ENCODE measurements around the gene TRIM44. TPM values are rescaled to one million over a fixed set of nuclear protein-coding genes. Genes with fewer than 3 reads are reported as not detected.

TRIM44 gene
- total RNA-seq, 2 donors from 2014 or later: 22.1 to 35.4 TPM

- H3K27me3 ChIP-seq: no peaks in the 10 kb centered on the region
- no peak overlapping the region for H3K4me3 ChIP-seq
- no peaks in the 10 kb centered on the region for H3K36me3 ChIP-seq
- DNase-seq (ENCODE audit: low spot score): no peak
- no peak overlapping the region for H3K27ac ChIP-seq
- no peaks in the 10 kb centered on the region for H3K9me3 ChIP-seq
- no peak for TF ChIP-seq CTCF (IDR thresholded peaks at IDR 0.05)
- H3K4me1 ChIP-seq: peaks cover 0 to 28% of the 10 kb centered on the region in 2 donors
Observed at GRCh38 chr11:35622070-35622469, 40.5 kb upstream of the TRIM44 start.

GRCh38 chr11:35623621-35624168 is 38.9 kb upstream of the TRIM44 start:
- Histone ChIP-seq H3K27me3 (no peaks in the 10 kb centered on the region), H3K36me3 (no peaks in the 10 kb centered on the region), H3K4me1 (peaks cover 0 to 17% of the 10 kb centered on the region in 2 donors), H3K9me3 (no peaks in the 10 kb centered on the region), H3K27ac (no peak overlapping the region), H3K4me3 (no peak overlapping the region)
- DNase-seq (ENCODE audit: low spot score): no peak
- TF ChIP-seq CTCF (IDR thresholded peaks at IDR 0.05): no peak

GRCh38 chr11:35624316-35624715 is 38.3 kb upstream of the TRIM44 start:
- Histone ChIP-seq H3K36me3 (no peaks in the 10 kb centered on the region), H3K4me1 (peaks cover 0 to 11% of the 10 kb centered on the region in 2 donors), H3K9me3 (no peaks in the 10 kb centered on the region), H3K27me3 (no peaks in the 10 kb centered on the region), H3K4me3 (no peak overlapping the region), H3K27ac (no peak overlapping the region)
- TF ChIP-seq CTCF (IDR thresholded peaks at IDR 0.05): no peak
- no peak for DNase-seq (ENCODE audit: low spot score)

- H3K4me3 ChIP-seq: no peak overlapping the region
- TF ChIP-seq CTCF (IDR thresholded peaks at IDR 0.05): no peak
- no peaks in the 10 kb centered on the region for H3K27me3 ChIP-seq
- no peak for DNase-seq (ENCODE audit: low spot score)
- H3K9me3 ChIP-seq: no peaks in the 10 kb centered on the region
- H3K27ac ChIP-seq: no peak overlapping the region
- H3K4me1 ChIP-seq: peaks cover 0 to 6% of the 10 kb centered on the region in 2 donors
- no peaks in the 10 kb centered on the region for H3K36me3 ChIP-seq
Observed at GRCh38 chr11:35624781-35625180, 37.8 kb upstream of the TRIM44 start.

- no peaks in the 10 kb centered on the region for H3K4me1 ChIP-seq
- no peak for DNase-seq (ENCODE audit: low spot score)
- H3K9me3 ChIP-seq: no peaks in the 10 kb centered on the region
- no peak for TF ChIP-seq CTCF (IDR thresholded peaks at IDR 0.05)
- H3K27me3 ChIP-seq: no peaks in the 10 kb centered on the region
- no peaks in the 10 kb centered on the region for H3K36me3 ChIP-seq
- H3K27ac ChIP-seq: no peak overlapping the region
- H3K4me3 ChIP-seq: no peak overlapping the region
Observed at GRCh38 chr11:35626501-35626900, 36.1 kb upstream of the TRIM44 start.

DNA sequence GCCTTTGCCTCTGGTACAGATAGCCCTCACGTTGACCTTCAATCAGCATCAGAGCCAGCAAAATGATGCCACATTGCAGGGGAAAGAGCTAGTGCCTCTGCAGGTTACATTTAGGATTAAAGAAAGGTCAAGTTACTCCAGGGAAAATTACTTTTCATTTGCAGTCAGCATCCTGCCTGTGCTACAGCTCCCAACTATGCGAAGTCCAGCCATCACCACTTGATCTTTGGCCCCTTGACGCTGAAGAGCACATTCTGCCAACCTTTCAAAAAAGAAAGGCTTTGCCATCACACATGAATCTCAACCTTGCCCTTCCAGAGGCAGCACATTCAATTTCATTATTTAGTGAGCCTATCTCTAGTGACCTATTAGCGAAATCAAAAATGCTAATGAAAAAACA is 33.1 kb upstream of the TRIM44 start:
- no peak overlapping the region for H3K4me3 ChIP-seq
- H3K9me3 ChIP-seq: no peaks in the 10 kb centered on the region
- no peak for TF ChIP-seq CTCF (IDR thresholded peaks at IDR 0.05)
- no peak for DNase-seq (ENCODE audit: low spot score)
- no peak overlapping the region for H3K27ac ChIP-seq
- no peaks in the 10 kb centered on the region for H3K27me3 ChIP-seq
- no peaks in the 10 kb centered on the region for H3K4me1 ChIP-seq
- no peaks in the 10 kb centered on the region for H3K36me3 ChIP-seq
